K562 (cell line): ENCODE measurements around the gene CXXC1. TPM values are rescaled to one million over a fixed set of nuclear protein-coding genes. Genes with fewer than 3 reads are reported as not detected.
A peak's percentile ranks its signal among the peaks of the same experiment; 100 is the strongest.

Source experiments
- DMBX1 ChIP-seq: fragments of 250-450 bp; sonication (Bioruptor Pico); IDR thresholded peaks from 2 replicates; pipeline ENCODE4 v1.8.0; 2022; ENCODE audit warnings: inconsistent platforms, mild to moderate bottlenecking, moderate library complexity, borderline replicate concordance
- HDAC3 ChIP-seq: fragments of 450-650 bp; IDR thresholded peaks from 2 replicates; pipeline ENCODE4 v1.6.1; 2018; ENCODE audit warnings: borderline replicate concordance, mild to moderate bottlenecking, moderate library complexity; ENCODE audit not compliant: partially characterized antibody
- HNRNPLL ChIP-seq: fragments of 200-400 bp; formaldehyde crosslinking; IDR thresholded peaks from 2 replicates; pipeline ENCODE4 v1.6.1; 2017; ENCODE audit warnings: low read length, low read depth, mild to moderate bottlenecking; ENCODE audit not compliant: poor library complexity, severe bottlenecking
- L3MBTL2 ChIP-seq: fragments of 450-650 bp; IDR thresholded peaks from 2 replicates; pipeline ENCODE4 v1.6.1; 2016; ENCODE audit warnings: mild to moderate bottlenecking, moderate library complexity
- MEF2D ChIP-seq: conservative IDR thresholded peaks from 2 replicates; pipeline ENCODE4 v1.6.1; 2016; ENCODE audit warnings: low read depth, missing genetic modification characterization, missing compliant biosample characterization
- MEIS2 ChIP-seq: fragments of 450-650 bp; IDR thresholded peaks from 2 replicates; pipeline ENCODE4 v1.6.1; 2014; ENCODE audit warnings: mild to moderate bottlenecking; ENCODE audit not compliant: partially characterized antibody
- MIER1 ChIP-seq: fragments of 450-650 bp; IDR thresholded peaks from 2 replicates; pipeline ENCODE4 v1.6.1; 2016; ENCODE audit warnings: antibody characterized with exemption, mild to moderate bottlenecking, low read depth
- MYC ChIP-seq, 2 experiments: fragments of 250-450 bp in 1 of 2; sonication (Bioruptor Pico) in 1 of 2; IDR thresholded peaks; 2 replicates each; pipeline versions ENCODE4 v1.5.1 to v1.6.1; 2012 to 2021; ENCODE audit warnings: low read depth in 2 of 2, borderline replicate concordance in 1 of 2, improper control_type of control experiment in 1 of 2, low read length in 1 of 2, mild to moderate bottlenecking in 1 of 2, moderate library complexity in 1 of 2
- NR3C1 ChIP-seq: sonication (generic); formaldehyde crosslinking; IDR thresholded peaks from 2 replicates; pipeline ENCODE4 v1.8.1; 2022; ENCODE audit warnings: missing genetic modification reagents
- RNF2 ChIP-seq: sonication (generic); IDR thresholded peaks from 2 replicates; pipeline ENCODE4 v1.6.1; 2016
- TBP ChIP-seq: optimal IDR thresholded peaks from 2 replicates; pipeline ENCODE3; 2011; ENCODE audit warnings: low read depth, low read length, improper control_type of control experiment
- TEAD2 ChIP-seq: fragments of 450-650 bp; IDR thresholded peaks from 2 replicates; pipeline ENCODE4 v1.6.1; 2016; ENCODE audit warnings: missing genetic modification characterization, control low read depth, missing compliant biosample characterization
- ZKSCAN3 ChIP-seq: fragments of 250-450 bp; sonication (Bioruptor Pico); IDR thresholded peaks from 2 replicates; pipeline ENCODE4 v1.4.0; 2020
- ZNF274 ChIP-seq: IDR thresholded peaks from 2 replicates; pipeline ENCODE4 v1.6.1; 2011; ENCODE audit warnings: low read depth, mild to moderate bottlenecking, low read length, moderate library complexity, borderline replicate concordance
- polyA plus RNA-seq, 8 experiments: library from polyadenylated mRNA; depleted of rRNA in 4 of 8; stranded (reverse) in 5 of 8; unstranded in 3 of 8; fragments of >200 nt; fragmentation: Nextera tagmentation in 2 of 8; fragmentation: Illumina TruSeq in 1 of 8; extraction: Ambion mirVana in 2 of 8; extraction: Trizol in 1 of 8; gene quantifications; 2 replicates each; pipeline versions ENCODE4 v1.2.1 to v1.2.3, GENCODE V29; 2011 to 2014; ENCODE audit warnings: inconsistent platforms in 1 of 8, missing spikeins in 1 of 8
- total RNA-seq, 7 experiments: library from RNA; depleted of rRNA in 6 of 7; stranded (reverse); fragments of >200 nt in 6 of 7; fragmentation: Illumina TruSeq in 2 of 7; extraction: Trizol in 2 of 7; gene quantifications; 2 replicates each; pipeline versions ENCODE4 v1.2.1 to v1.2.3, GENCODE V29; 2011 to 2021; ENCODE audit warnings: low replicate concordance in 1 of 7
- TF ChIP-seq, protein P1 (sequence below): fragments of 450-650 bp; IDR thresholded peaks from 2 replicates; pipeline ENCODE4 v1.6.1; 2016; ENCODE audit warnings: low read depth
- TF ChIP-seq, protein P2 (sequence below): fragments of 450-650 bp; IDR thresholded peaks from 2 replicates; pipeline ENCODE4 v1.6.1; 2016
- TF ChIP-seq, protein P3 (sequence below): fragments of 450-650 bp; IDR thresholded peaks from one replicate; pipeline ENCODE4 v1.6.1; 2018; ENCODE audit warnings: mild to moderate bottlenecking, moderate library complexity; ENCODE audit not compliant: partially characterized antibody

The CXXC1 gene
- total and polyA plus RNA-seq, 9 of the 15 experiments (the other 6 are each of a cell fraction or from before 2014, with no cell fraction given): 3.4 to 81.0 (median 34.1) TPM

DNA sequence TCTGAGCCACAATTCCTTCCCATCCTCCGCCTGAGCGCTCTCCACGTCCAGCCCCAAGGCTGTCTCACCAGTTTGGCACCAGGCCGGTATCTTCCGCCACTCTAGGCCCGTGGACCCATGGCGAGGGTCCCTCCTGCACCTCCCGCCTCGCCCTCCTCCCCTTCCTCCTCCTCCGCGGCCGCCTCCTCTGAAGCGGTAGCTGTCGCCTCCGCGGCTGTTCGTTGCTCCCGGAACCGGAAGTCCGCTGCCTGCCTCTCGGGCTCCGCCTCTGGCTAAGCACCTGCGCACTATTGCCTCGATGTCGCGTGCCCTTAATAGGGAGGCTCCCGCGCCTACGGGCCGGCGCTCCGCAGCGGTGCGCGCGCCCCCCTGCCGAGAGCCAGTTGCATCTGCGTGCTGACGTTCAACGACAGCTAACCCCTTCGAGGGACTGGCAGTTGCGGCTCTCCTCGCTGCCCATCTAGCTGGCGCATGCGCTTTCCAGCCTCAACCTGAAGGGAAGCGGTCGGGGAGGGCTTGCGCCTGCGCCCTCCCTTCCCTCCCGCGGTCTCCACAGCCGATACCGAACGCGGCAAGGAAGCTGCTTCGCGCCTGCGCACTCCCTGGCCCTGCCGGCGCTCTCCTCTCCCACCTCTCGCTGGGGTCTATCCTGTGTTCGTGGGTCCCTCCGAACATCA is 6.1 kb downstream of the CXXC1 start, which contains the start of gene MBD1 (continued):
- no peak for TF ChIP-seq NR3C1
- TF ChIP-seq, protein P1, sequence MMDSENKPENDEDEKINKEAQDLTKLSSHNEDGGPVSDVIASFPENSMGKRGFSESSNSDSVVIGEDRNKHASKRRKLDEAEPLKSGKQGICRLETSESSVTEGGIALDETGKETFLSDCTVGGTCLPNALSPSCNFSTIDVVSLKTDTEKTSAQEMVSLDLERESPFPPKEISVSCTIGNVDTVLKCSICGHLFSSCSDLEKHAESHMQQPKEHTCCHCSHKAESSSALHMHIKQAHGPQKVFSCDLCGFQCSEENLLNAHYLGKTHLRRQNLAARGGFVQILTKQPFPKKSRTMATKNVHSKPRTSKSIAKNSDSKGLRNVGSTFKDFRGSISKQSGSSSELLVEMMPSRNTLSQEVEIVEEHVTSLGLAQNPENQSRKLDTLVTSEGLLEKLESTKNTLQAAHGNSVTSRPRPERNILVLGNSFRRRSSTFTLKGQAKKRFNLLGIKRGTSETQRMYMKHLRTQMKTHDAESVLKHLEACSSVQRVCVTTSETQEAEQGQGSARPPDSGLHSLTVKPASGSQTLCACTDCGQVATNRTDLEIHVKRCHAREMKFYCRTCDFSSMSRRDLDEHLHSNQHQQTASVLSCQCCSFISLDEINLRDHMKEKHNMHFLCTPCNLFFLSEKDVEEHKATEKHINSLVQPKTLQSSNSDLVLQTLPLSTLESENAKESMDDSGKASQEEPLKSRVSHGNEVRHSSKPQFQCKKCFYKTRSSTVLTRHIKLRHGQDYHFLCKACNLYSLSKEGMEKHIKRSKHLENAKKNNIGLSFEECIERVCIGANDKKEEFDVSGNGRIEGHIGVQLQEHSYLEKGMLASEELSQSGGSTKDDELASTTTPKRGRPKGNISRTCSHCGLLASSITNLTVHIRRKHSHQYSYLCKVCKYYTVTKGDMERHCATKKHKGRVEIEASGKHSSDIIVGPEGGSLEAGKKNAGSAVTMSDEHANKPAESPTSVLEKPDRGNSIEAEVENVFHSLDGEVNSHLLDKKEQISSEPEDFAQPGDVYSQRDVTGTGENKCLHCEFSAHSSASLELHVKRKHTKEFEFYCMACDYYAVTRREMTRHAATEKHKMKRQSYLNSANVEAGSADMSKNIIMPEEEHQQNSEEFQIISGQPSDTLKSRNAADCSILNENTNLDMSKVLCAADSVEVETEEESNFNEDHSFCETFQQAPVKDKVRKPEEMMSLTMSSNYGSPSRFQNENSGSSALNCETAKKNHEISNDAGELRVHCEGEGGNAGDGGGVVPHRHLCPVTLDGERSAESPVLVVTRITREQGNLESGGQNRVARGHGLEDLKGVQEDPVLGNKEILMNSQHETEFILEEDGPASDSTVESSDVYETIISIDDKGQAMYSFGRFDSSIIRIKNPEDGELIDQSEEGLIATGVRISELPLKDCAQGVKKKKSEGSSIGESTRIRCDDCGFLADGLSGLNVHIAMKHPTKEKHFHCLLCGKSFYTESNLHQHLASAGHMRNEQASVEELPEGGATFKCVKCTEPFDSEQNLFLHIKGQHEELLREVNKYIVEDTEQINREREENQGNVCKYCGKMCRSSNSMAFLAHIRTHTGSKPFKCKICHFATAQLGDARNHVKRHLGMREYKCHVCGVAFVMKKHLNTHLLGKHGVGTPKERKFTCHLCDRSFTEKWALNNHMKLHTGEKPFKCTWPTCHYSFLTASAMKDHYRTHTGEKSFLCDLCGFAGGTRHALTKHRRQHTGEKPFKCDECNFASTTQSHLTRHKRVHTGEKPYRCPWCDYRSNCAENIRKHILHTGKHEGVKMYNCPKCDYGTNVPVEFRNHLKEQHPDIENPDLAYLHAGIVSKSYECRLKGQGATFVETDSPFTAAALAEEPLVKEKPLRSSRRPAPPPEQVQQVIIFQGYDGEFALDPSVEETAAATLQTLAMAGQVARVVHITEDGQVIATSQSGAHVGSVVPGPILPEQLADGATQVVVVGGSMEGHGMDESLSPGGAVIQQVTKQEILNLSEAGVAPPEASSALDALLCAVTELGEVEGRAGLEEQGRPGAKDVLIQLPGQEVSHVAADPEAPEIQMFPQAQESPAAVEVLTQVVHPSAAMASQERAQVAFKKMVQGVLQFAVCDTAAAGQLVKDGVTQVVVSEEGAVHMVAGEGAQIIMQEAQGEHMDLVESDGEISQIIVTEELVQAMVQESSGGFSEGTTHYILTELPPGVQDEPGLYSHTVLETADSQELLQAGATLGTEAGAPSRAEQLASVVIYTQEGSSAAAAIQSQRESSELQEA: no peak
- TF ChIP-seq TBP: peak; percentile 51
- TF ChIP-seq MIER1: no peak
- peak; percentile 94 for TF ChIP-seq L3MBTL2
- peak; percentile 88 for TF ChIP-seq MYC (IDR thresholded peaks at IDR 0.05; ENCODE audit: low read depth, low read length)
- no peak for TF ChIP-seq MYC (CRISPR knock-in tag; IDR thresholded peaks at IDR 0.05; ENCODE audit: borderline replicate concordance, low read depth)
- TF ChIP-seq ZKSCAN3: no peak
- TF ChIP-seq TEAD2 (tag): no peak
- TF ChIP-seq MEF2D (tag): no peak
- peak; percentile 92 for TF ChIP-seq MEIS2
- TF ChIP-seq ZNF274: no peak
- TF ChIP-seq, protein P2, sequence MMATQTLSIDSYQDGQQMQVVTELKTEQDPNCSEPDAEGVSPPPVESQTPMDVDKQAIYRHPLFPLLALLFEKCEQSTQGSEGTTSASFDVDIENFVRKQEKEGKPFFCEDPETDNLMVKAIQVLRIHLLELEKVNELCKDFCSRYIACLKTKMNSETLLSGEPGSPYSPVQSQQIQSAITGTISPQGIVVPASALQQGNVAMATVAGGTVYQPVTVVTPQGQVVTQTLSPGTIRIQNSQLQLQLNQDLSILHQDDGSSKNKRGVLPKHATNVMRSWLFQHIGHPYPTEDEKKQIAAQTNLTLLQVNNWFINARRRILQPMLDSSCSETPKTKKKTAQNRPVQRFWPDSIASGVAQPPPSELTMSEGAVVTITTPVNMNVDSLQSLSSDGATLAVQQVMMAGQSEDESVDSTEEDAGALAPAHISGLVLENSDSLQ: peak; percentile 73
- TF ChIP-seq HNRNPLL: peak; percentile 73
- TF ChIP-seq HDAC3: no peak
- TF ChIP-seq DMBX1 (CRISPR knock-in tag): no peak
- TF ChIP-seq RNF2: no peak
- TF ChIP-seq, protein P3, sequence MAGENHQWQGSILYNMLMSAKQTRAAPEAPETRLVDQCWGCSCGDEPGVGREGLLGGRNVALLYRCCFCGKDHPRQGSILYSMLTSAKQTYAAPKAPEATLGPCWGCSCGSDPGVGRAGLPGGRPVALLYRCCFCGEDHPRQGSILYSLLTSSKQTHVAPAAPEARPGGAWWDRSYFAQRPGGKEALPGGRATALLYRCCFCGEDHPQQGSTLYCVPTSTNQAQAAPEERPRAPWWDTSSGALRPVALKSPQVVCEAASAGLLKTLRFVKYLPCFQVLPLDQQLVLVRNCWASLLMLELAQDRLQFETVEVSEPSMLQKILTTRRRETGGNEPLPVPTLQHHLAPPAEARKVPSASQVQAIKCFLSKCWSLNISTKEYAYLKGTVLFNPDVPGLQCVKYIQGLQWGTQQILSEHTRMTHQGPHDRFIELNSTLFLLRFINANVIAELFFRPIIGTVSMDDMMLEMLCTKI: no peak
